NCI-H345 (cell line): ENCODE data around the gene AKAP6.
"Not testable (repeated sequence)": the region's sequence is repeated elsewhere in the genome, so short reads cannot be mapped to it uniquely, and the experiment has no call there.

Experiments used
- DNase-seq: peaks from one replicate; lab custom pipeline; 2025; lab: John Stamatoyannopoulos, UW

The AKAP6 gene

GRCh38 chr14:32542507-32542906 is 213.4 kb downstream of the AKAP6 start:
- no peak for DNase-seq

- no peak for DNase-seq
These were observed 216.0 kb downstream of the AKAP6 start for GRCh38 chr14:32545095-32545494.

GRCh38 chr14:32545506-32546210 is 216.6 kb downstream of the AKAP6 start:
- DNase-seq = no peak

GRCh38 chr14:32546246-32546645 is 217.1 kb downstream of the AKAP6 start:
- no peak for DNase-seq

- DNase-seq = no peak
These were observed 223.7 kb downstream of the AKAP6 start for GRCh38 chr14:32552766-32553165.

- DNase-seq = no peak
These were observed 229.9 kb downstream of the AKAP6 start for GRCh38 chr14:32559048-32559447.

- DNase-seq = no peak
These were observed 230.5 kb downstream of the AKAP6 start for GRCh38 chr14:32559590-32559989.

- DNase-seq = peak; percentile 76
These were observed 231.2 kb downstream of the AKAP6 start for GRCh38 chr14:32560209-32560857.

GRCh38 chr14:32561520-32561919 is 232.4 kb downstream of the AKAP6 start:
- no peak for DNase-seq

- DNase-seq = no peak
These were observed 235.5 kb downstream of the AKAP6 start for GRCh38 chr14:32564596-32564995.

- peak; percentile 60 for DNase-seq
These were observed 236.2 kb downstream of the AKAP6 start for GRCh38 chr14:32565256-32565655.

GRCh38 chr14:32567543-32568384 is 238.7 kb downstream of the AKAP6 start:
- DNase-seq = no peak

- no peak for DNase-seq
These were observed 242.5 kb downstream of the AKAP6 start for GRCh38 chr14:32571551-32571950.

- DNase-seq = no peak
These were observed 243.1 kb downstream of the AKAP6 start for GRCh38 chr14:32571995-32572866.

- no peak for DNase-seq
These were observed 243.7 kb downstream of the AKAP6 start for GRCh38 chr14:32572867-32573150.

- DNase-seq = no peak
These were observed 245.2 kb downstream of the AKAP6 start for GRCh38 chr14:32574269-32574668.

GRCh38 chr14:32576088-32576795 is 247.1 kb downstream of the AKAP6 start:
- DNase-seq = peak; percentile 57

GRCh38 chr14:32576977-32577376 is 247.9 kb downstream of the AKAP6 start:
- DNase-seq = no peak

- DNase-seq = no peak
These were observed 249.1 kb downstream of the AKAP6 start for GRCh38 chr14:32578181-32578580.

GRCh38 chr14:32583427-32583826 is 254.3 kb downstream of the AKAP6 start:
- DNase-seq = not testable (repeated sequence)

- DNase-seq = no peak
These were observed 255.0 kb downstream of the AKAP6 start for GRCh38 chr14:32584079-32584478.
